Activated T-cell treated with anti-CD3 and anti-CD28 coated beads for 1 hour (primary cell): ENCODE data around the gene PRAMEF33.
"Not testable (repeated sequence)": the region's sequence is repeated elsewhere in the genome, so short reads cannot be mapped to it uniquely, and the experiment has no call there.

ENCODE experiments used
- DNase-seq: peaks from one replicate; pipeline ENCODE4 v3.0.0-alpha.2; 2020; ENCODE audit warnings: low read depth

Gene PRAMEF33

DNA sequence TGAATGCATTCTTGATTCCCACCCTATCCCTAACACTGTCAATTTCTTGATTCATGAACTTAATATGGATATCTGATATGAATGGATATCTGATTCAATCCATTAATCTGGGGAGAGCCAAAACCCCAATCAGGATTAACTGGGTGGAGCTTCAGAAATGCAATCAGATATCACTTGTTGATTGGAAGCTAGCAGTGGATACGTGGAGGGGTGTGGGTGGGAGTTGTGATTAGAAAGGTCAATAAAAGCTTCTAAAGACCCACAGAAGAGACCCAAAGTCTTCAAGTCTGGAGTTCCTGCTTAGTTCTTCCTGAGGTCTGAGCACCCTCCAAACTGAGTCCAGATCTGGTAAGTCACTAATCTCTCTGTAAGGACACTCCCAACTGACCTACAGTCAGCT lies at the start of gene PRAMEF33:
TSS of gene PRAMEF33 (plus strand) at position 301 of the 400 bp plus-strand sequence. CDS start 2,416 bp downstream, outside the sequence.
- not testable (repeated sequence) for DNase-seq

DNA sequence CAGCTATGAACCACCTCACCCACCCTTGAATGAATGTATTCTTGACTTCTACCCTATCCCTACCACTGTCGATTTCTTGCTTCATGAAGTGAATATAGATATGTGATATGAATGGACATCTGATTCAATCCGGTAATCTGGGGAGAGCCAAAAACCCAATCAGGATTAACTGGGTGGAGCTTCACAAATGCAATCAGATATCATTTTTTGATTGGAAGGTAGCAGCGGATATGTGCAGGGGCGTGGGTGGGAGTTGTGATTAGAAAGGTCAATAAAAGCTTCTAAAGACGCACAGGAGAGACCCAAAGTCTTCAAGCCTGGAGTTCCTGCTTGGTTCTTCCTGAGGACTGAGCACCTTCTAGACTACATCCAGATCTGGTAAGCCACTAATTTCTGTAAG lies 49.4 kb upstream of the PRAMEF33 start, which contains the start of gene PRAMEF5:
TSS of gene PRAMEF5 (plus strand) at position 301 of the 400 bp plus-strand sequence. CDS start 5,071 bp downstream, outside the sequence.
- DNase-seq: not testable (repeated sequence)

- not testable (repeated sequence) for DNase-seq
These were observed 38.2 kb upstream of the PRAMEF33 start for GRCh38 chr1:13265124-13265523.

DNA sequence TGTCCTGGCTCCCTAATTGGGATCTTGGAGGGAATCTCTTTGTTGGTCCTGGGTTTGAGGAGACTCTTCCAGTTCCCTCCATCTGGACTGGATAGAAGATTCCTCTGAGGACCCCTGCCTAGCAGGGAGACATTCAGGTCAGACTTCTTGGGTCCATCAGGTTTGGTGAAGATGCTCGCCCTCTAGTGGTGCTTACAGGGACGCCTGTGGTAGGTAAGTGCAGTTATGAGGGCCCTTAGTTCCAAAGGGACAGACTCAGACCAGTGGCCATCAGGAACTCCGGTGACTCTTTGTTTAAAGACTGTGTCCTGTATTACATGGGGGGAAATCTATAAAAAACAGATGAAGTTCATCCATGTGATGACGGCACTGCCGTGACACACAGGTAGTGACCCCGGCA lies 26.3 kb upstream of the PRAMEF33 start:
- not testable (repeated sequence) for DNase-seq

- not testable (repeated sequence) for DNase-seq
These were observed 23.7 kb upstream of the PRAMEF33 start for GRCh38 chr1:13279617-13280016.

DNA sequence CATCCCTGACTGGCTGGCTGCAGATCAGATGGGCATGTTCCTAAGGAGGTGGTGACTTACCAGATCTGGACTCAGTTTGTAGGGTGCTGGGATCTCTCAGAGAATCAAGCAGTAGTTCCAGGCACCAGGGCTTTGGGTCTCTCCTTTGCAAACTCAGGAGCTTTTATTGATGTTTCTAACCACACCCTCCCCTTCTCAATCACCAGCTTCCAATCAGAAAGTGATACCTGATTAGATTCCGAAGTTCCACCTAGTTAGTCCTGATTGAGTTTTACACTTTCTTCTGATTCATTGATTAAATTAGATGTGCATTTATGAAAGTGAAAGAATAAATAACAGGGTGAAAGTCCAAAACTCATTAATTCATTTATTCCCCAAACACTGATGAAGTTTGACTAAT lies 18.3 kb upstream of the PRAMEF33 start, which contains the start of gene PRAMEF8:
TSS of gene PRAMEF8 (minus strand) at position 101 of the 400 bp plus-strand sequence. CDS start 1,046 bp downstream, outside the sequence.
- DNase-seq: not testable (repeated sequence)

DNA sequence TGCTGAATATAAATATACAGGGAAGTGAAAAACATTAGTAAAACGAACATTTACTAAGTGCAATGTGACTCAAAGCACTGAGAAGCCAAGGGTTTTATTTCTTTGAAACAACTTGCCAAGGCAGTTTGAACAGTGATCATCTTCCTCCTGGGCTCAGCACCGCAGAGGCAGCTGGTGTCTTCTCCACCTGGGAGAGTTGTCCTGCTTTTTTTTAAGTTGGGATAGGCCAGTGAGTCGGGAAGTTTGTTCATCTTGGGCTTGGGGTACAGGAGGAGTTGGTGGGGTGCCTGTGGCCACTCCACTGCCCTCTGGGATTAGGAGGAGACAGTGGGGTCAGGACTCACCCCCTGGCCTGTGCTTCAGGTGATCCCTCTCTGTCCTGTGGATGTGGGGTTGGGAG lies 14.3 kb upstream of the PRAMEF33 start:
- not testable (repeated sequence) for DNase-seq

DNA sequence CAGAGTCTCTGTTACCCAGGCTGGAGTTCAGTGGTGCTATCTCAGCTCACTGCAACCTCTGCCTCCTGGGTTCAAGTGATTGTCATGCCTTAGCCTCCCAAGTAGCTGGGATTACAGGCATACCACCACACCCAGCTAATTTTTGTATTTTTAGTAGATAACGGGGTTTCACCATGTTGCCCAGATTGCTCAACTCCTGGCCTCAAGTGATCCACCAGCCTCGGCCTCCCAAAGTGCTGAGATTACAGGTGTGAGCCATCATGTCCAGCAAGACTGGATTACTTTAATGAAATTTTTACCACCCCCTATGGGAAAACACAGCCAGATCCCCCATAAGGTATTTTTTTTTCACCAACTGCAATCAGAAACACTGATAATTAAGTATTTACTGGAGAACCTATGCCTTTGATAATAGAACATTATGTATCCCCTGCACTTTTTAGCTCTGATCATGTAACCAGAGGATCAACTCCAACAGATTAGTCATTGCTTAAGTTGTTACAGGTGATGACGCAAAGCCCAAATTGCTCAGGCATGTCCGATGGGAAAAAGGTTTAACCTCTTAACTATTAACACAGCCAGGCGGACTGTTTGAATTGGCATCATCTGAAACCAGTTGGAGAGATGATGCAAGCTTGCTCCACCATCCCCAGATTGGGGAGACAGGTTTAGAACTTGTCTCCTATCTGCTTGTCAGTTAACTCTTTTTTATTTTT lies 6.0 kb upstream of the PRAMEF33 start:
- DNase-seq: not testable (repeated sequence)

DNA sequence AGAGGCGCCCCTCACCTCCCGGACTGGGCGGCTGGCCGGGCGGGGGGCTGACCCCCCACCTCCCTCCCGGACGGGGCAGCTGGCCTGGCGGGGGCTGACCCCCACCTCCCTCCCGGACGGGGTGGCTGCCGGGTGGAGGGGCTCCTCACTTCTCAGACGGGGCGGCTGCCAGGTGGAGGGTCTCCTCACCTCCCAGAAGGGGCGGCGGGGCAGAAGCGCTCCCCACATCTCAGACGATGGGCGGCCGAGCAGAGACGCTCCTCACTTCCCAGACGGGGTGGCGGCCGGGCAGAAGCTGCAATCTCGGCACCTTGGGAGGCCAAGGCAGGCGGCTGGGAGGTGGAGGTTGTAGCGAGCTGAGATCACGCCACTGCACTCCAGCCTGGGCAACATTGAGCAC lies 4.6 kb upstream of the PRAMEF33 start:
- DNase-seq: not testable (repeated sequence)

DNA sequence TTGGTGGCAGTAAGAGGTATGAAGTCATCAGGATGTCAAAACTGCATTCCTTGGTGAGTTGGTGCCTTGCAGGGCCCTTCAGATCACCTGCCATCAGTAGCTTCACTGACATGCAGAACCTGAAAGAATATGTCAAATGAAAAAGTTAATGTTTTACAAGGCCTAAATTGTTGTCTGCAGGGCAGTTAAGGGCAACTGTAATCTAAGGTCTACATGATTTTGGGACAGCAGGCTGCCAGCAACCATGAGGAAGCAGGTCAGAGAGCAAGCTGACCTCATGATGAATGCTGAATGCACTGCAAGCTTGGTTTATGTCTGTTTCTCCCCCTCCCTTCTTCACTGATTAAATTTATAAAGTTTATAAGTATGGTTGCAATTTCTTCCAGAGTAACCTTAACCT lies 1.1 kb upstream of the PRAMEF33 start:
- not testable (repeated sequence) for DNase-seq

DNA sequence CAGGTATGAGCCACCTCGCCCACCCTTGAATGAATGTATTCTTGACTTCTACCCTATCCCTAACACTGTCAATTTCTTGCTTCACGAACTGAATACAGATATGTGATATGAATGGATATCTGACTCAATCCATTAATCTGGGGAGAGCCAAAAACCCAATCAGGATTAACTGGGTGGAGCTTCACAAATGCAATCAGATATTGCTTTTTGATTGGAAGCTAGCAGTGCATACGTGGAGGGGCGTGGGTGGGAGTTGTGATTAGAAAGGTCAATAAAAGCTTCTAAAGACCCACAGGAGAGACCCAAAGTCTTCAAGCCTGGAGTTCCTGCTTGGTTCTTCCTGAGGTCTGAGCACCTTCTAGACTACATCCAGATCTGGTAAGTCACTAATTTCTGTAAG lies 11.9 kb downstream of the PRAMEF33 start, which contains the start of gene PRAMEF15:
TSS of gene PRAMEF15 (plus strand) at position 301 of the 400 bp plus-strand sequence. CDS start 2,827 bp downstream, outside the sequence.
- not testable (repeated sequence) for DNase-seq

DNA sequence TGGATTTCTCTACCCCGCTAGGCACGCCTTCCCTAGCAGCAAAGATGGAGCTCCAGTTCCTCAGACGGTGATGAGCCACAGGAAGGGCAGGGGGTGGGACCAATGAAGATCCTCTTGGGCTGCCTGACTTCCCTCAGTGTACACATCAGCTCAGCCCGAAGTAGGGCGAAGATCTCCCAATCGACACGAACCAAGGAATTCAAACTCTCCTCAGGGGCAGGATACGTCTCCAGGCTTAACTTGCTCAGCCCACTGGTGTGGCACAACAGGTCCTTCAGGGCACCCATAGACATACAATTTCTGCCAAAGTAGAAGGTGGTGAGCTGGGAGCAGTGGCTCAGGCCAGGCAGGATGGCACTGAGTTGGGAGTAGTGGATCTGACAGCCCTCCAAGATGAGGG lies 39.2 kb downstream of the PRAMEF33 start:
- DNase-seq: not testable (repeated sequence)

GRCh38 chr1:13347034-13347433 lies 43.7 kb downstream of the PRAMEF33 start, which contains the start of gene PRAMEF14:
Gene PRAMEF14 (minus strand): TSS chr1:13347134. CDS start chr1:13345314, 1,820 bp downstream.
- DNase-seq: not testable (repeated sequence)

- DNase-seq: not testable (repeated sequence)
These were observed 50.1 kb downstream of the PRAMEF33 start for GRCh38 chr1:13353476-13353875.

GRCh38 chr1:13354475-13354874 lies 51.1 kb downstream of the PRAMEF33 start:
- not testable (repeated sequence) for DNase-seq

- DNase-seq: not testable (repeated sequence)
These were observed 53.4 kb downstream of the PRAMEF33 start for GRCh38 chr1:13356774-13357173.
